Bronchial smooth muscle cell (primary cell): ENCODE results near the gene NUP210L. TPM values are rescaled to one million over a fixed set of nuclear protein-coding genes. Genes with fewer than 3 reads are reported as not detected.

ENCODE experiments used
- total RNA-seq: library from RNA; depleted of rRNA; stranded (reverse); fragments of >200 nt; gene quantifications from 2 replicates; pipeline ENCODE4 v1.2.1, GENCODE V29; 2014

Gene NUP210L
- total RNA-seq, result under 0.01 and 0.17 TPM in 2 replicates

GRCh38 chr1:154154534-154155191, at the start of gene NUP210L:
TSS of gene NUP210L (minus strand) at chr1:154155073.

DNA sequence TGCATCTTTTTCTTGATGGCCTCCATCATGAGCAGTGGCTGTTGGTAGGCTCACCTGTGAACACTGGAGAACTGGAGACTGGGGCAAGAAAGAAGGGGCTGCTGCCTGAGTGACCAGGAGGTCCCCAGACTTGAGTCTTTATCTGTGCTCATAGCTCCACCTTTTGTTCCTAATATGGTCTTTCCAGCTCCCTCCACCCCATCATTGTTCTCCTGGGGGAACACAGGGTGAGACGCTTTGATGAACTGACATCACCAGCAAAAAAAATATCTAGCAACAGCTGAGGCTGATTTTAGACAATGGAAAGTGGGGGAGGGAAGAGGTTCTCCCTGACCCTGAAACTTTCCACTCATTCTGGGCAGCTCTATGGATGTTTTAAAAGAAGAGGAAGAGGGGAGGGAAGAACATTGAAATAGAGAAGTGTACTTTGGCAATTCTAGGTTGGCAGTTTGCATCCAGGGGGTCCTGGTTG, 37.2 kb upstream of the NUP210L start, which contains the start of gene TPM3:
Gene TPM3 (minus strand): TSS at position 111 of the 472 bp plus-strand sequence. CDS start 82 bp downstream, at position 29.

DNA sequence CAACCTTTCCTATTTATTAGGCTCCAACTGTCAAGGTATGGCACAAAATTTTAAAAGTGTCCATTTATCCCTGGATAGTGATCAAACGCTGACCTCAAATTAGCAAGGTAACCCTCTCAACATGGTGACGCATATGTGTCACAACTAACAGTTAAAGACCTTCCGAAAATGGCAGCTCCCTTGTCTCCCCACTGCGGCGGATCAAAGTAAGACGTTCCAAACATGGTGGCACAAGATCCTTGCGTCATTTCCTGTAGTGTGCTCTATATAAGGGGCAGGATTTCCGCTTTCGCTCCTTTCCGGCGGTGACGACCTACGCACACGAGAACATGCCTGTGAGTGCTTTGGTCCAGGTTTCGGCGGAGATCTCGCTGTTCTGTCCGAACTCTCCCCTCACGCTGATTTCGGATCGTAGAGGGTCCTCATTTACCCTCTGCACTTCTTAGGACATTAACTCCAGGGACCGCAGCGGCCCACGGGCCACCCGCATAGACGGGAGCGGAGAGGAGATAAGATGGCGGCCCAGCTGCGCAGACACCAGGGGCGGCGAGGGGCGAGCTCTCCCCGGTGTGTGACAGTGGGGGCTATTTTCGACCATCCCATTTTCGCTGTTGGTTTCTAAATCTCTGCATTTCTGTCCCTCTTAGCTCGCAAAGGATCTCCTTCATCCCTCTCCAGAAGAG, 164.3 kb downstream of the NUP210L start, which contains the start of gene RPS27:
Gene RPS27 (plus strand): TSS at position 295 of the 683 bp plus-strand sequence. CDS start 35 bp downstream, at position 330.

DNA sequence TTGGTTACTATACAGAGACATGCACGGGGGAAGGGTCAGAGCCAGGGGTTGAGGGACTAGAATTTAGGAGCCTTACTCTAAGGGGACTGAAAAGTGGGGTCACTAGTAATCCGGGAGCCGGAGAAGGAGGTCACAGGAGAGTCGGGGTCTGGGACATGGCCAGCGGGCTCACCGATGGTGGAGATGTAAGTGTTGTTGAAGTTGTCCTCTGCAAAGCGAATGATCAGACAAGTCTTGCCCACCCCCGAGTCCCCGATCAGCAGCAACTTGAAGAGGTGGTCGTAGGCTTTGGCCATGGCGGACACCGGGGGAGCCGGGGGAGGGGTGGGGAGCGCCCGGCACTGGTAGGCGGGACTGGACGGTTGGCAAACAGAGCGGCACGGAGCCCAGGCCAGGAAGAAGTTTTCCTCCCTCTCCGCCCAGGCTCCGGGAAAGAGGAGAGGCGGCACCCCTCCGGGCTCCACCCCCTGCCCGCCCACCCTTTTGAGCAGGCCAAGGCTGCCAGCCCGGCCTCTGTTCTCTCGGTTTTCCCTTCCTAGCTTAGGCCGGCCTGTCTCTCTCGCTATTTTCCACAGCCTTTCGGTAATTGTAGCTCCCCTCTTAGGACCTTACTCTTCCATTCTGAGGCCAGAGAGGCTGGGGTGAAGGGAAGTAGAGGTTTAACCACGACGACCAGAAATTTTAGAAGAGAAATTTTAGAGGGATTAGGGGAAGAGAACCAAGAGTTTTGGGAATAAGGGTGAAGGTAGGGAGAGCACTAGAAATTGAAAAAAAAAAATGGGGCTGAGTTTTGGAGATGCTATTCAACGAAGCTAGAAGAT, 168.7 kb downstream of the NUP210L start, which contains the start of gene RAB13:
Gene RAB13 (minus strand): TSS at position 399 of the 821 bp plus-strand sequence. CDS start 103 bp downstream, at position 296.

GRCh38 chr1:153977250-153978240, 177.3 kb downstream of the NUP210L start, which contains the start of gene JTB:
TSS of gene JTB (minus strand) at chr1:153977674. CDS start at chr1:153977252, 422 bp downstream.

DNA sequence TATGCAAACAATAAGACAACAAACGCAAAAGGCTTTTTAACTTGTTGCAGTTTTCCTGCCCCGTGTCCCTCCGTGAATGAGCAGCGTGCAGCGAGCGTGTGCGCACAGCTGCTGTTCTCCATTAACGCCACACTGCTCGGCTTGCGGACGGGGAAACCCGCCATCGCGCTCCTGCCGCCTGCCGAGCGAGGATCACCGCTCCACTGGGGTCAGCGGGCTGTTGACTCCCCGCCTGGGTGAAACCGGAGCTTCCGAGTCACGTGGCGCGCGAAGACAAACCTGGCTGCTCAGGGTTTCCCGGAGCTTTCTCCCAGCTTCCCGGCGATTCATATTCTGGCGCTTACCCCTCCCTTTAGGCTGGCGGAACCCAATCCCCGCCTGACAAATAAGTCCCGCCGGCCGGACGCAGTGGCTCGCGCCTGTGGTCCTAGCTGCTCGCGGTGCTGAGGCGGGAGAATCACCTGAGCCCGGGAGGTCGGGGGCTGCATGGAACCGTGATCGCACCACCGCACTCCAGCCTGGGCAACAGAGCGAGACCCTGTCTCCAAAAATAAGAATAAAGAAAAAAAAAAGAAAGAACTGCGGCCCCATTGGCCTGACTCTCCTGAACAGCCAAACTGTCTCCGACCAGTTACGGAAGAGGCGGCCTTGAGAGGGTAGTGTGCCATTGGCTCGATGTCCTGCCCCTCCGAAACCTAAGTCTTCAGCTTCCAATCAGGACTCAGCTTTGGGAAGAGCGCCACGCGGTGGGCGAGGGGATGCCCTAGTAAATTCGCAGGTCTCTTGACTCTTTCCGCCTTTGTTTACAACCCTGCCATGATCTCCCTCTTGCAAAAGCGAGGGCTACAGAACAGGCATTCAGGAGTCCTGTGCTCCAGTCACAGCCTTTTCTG, 187.5 kb downstream of the NUP210L start, which contains the start of gene CREB3L4:
Gene CREB3L4 (plus strand): TSS at position 796 of the 893 bp plus-strand sequence. CDS start 624 bp downstream, outside the sequence.

GRCh38 chr1:153963030-153963849, 191.6 kb downstream of the NUP210L start, which contains the start of gene SLC39A1:
TSS of gene SLC39A1 (minus strand) at chr1:153963537. CDS start at chr1:153962715, 822 bp downstream.

DNA sequence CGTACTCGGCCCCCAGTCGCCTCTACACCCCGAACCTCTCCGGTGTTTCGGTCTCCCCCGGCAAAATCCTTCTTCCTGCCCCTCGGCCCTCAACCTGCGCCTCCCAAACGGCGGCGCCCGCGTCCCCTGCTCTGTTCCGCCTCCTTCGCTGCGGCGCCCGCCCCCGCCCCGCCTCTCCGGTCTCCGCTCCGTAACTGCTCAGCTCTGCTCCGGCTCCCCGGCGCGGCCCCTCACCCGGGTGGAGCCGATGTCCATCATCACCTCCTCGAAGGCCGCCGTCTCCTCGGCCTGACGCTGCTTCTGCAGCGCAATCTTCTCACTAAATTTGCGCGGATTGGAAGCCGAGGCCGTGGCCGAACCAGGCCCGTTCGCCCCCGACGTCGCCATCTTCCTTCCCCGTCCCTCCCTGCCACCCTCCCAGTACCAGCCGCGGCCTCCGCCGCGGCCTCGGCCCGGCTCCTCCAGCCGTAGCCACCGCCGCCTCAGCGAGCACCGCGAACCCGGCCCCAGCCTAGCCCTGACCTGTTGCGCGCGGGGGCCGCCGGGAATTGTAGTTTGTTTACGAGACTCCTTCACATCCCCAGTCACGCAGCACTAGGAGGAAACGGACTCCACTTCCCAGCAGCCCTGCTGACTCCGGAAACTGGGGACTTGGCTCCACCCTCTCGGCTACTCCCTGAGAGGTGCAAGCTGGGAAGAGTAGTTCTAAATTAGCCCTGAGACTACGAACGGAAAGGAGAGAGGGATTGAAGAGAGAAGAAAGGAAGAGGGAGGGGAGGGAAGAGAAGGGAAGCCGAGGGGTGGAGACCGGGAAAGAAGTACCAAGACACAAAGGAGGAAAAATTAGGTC, 196.5 kb downstream of the NUP210L start, which contains the start of gene CRTC2:
Gene CRTC2 (minus strand): TSS at position 502 of the 850 bp plus-strand sequence. CDS start 115 bp downstream, at position 387.

GRCh38 chr1:153946622-153947241, 208.1 kb downstream of the NUP210L start, which contains the start of gene DENND4B:
TSS of gene DENND4B (minus strand) at chr1:153946718. CDS start at chr1:153944374, 2,344 bp downstream.

Other genes starting within 250 kb of the NUP210L start
- 2.7 TPM in 2 replicates for gene GATAD2B, start 232.1 kb downstream of the NUP210L start, total RNA-seq
- gene DENND4B, start 208.4 kb downstream of the NUP210L start, total RNA-seq, result 10.2 and 17.4 TPM in 2 replicates
- gene CRTC2, start 196.5 kb downstream of the NUP210L start, total RNA-seq, result 2.7 TPM in 2 replicates
- 99.1 and 100 TPM in 2 replicates for gene SLC39A1, start 191.5 kb downstream of the NUP210L start, total RNA-seq
- gene CREB3L4, start 187.2 kb downstream of the NUP210L start, total RNA-seq, result 7.6 and 8.0 TPM in 2 replicates
- gene JTB, start 177.4 kb downstream of the NUP210L start, total RNA-seq, result 71.2 and 79.3 TPM in 2 replicates
- gene RAB13, start 168.7 kb downstream of the NUP210L start, total RNA-seq, result 146 and 222 TPM in 2 replicates
- 1,101 and 2,078 TPM in 2 replicates for gene RPS27, start 164.3 kb downstream of the NUP210L start, total RNA-seq
- gene TPM3, start 37.0 kb upstream of the NUP210L start, total RNA-seq, result 325 and 341 TPM in 2 replicates
- not detected in 2 replicates for gene CFAP141, start 51.3 kb upstream of the NUP210L start, total RNA-seq
- 49.8 TPM in 2 replicates for gene UBAP2L, start 65.9 kb upstream of the NUP210L start, total RNA-seq
- gene HAX1, start 117.6 kb upstream of the NUP210L start, total RNA-seq, result 69.2 and 82.4 TPM in 2 replicates
- not detected in 2 replicates for gene AQP10, start 166.0 kb upstream of the NUP210L start, total RNA-seq
- gene ATP8B2, start 170.5 kb upstream of the NUP210L start, total RNA-seq, result 205 and 252 TPM in 2 replicates